Measurements from ENCODE around the gene LIPC.

GRCh38 chr15:58490086-58490887, 58.5 kb downstream of the LIPC start:
- TF ChIP-seq CTCF (IDR thresholded peaks at IDR 0.05) (no peak), POLR2A (IDR thresholded peaks at IDR 0.05) (no peak)

Data from thyroid gland (tissue), 4 donors.